Neural cell (in vitro differentiated cells): ENCODE results near the gene ANTXR1. TPM values are rescaled to one million over a fixed set of nuclear protein-coding genes. Genes with fewer than 3 reads are reported as not detected.

Experiments used
- H2AFZ ChIP-seq: fragments of 200-600, 300-800 bp; sonication (generic), shearing (Covaris generic); 2 replicates; pipeline ENCODE4 v1.6.0; 2014; ENCODE audit warnings: low read depth, mild to moderate bottlenecking, antibody characterized with exemption, low read length, moderate library complexity
- H3F3A ChIP-seq: fragments of 200-600 bp; shearing (Covaris generic); 2 replicates; pipeline ENCODE4 v1.6.1; 2016; ENCODE audit warnings: mild to moderate bottlenecking, moderate library complexity, mixed read lengths, antibody characterized with exemption, low read length; ENCODE audit not compliant: insufficient read depth, poor library complexity, severe bottlenecking
- H3K27ac ChIP-seq: fragments of 200-600, 300-800 bp; sonication (generic), shearing (Covaris generic); 2 replicates; pipeline ENCODE4 v1.5.1; 2014; ENCODE audit warnings: mild to moderate bottlenecking, low read length, moderate library complexity
- H3K27me3 ChIP-seq: fragments of 300-800, 200-600 bp; sonication (generic), shearing (Covaris generic); 2 replicates; pipeline ENCODE4 v1.6.0; 2014; ENCODE audit warnings: mild to moderate bottlenecking, low read depth, low read length, moderate library complexity; ENCODE audit not compliant: insufficient read depth
- H3K36me3 ChIP-seq: fragments of 300-800, 200-600 bp; sonication (generic), shearing (Covaris generic); 2 replicates; pipeline ENCODE4 v1.5.1; 2014; ENCODE audit warnings: mild to moderate bottlenecking, antibody characterized with exemption, low read length, moderate library complexity; ENCODE audit not compliant: insufficient read depth
- H3K4me2 ChIP-seq: fragments of 300-800, 200-600 bp; sonication (generic), shearing (Covaris generic); 2 replicates; pipeline ENCODE4 v1.6.0; 2014; ENCODE audit warnings: mild to moderate bottlenecking, low read length
- H3K4me3 ChIP-seq: fragments of 300-800, 200-600 bp; sonication (generic), shearing (Covaris generic); 2 replicates; pipeline ENCODE4 v1.5.1; 2014; ENCODE audit warnings: mild to moderate bottlenecking, low read length, moderate library complexity
- H3K79me2 ChIP-seq: fragments of 200-600 bp; shearing (Covaris generic); replicated peaks from 2 replicates; pipeline ENCODE4 v1.6.0; 2014; ENCODE audit warnings: mild to moderate bottlenecking, low read length, moderate library complexity; ENCODE audit not compliant: insufficient read depth
- H3K9ac ChIP-seq: fragments of 300-800, 200-600 bp; sonication (generic), shearing (Covaris generic); 2 replicates; pipeline ENCODE4 v1.6.1; 2016; ENCODE audit warnings: mild to moderate bottlenecking, low read length, mixed read lengths
- H3K9me2 ChIP-seq: fragments of 200-600 bp; shearing (Covaris generic); 2 replicates; pipeline ENCODE4 v1.6.1; 2016; ENCODE audit warnings: mild to moderate bottlenecking, low read length, mixed read lengths; ENCODE audit not compliant: insufficient read depth
- H3K9me3 ChIP-seq: fragments of 200-600, 300-800 bp; sonication (generic), shearing (Covaris generic); 2 replicates; pipeline ENCODE4 v1.6.1; 2016; ENCODE audit warnings: mild to moderate bottlenecking, mixed run types, low read length, moderate library complexity, mixed read lengths
- H4K20me1 ChIP-seq: fragments of 200-600 bp; shearing (Covaris generic); 2 replicates; pipeline ENCODE4 v1.6.1; 2016; ENCODE audit warnings: mild to moderate bottlenecking, mixed run types; ENCODE audit not compliant: insufficient read depth
- CTCF ChIP-seq: fragments of 450-650 bp; IDR thresholded peaks from 2 replicates; pipeline ENCODE4 v1.5.1; 2014; ENCODE audit warnings: antibody characterized with exemption, mild to moderate bottlenecking, moderate library complexity; ENCODE audit not compliant: poor library complexity, severe bottlenecking
- EP300 ChIP-seq: fragments of 450-650 bp; conservative IDR thresholded peaks from 2 replicates; pipeline ENCODE4 v1.6.1; 2014; ENCODE audit warnings: antibody characterized with exemption, mild to moderate bottlenecking, moderate library complexity; ENCODE audit not compliant: poor library complexity, severe bottlenecking
- EZH2 ChIP-seq: fragments of 200-600, 300-800 bp; shearing (Covaris generic), sonication (generic); IDR thresholded peaks from 2 replicates; pipeline ENCODE4 v1.6.1; 2014; ENCODE audit warnings: antibody characterized with exemption, low read length, borderline replicate concordance, mild to moderate bottlenecking; ENCODE audit not compliant: insufficient read depth, poor library complexity, severe bottlenecking
- MXI1 ChIP-seq: fragments of 450-650 bp; conservative IDR thresholded peaks from 2 replicates; pipeline ENCODE4 v1.6.1; 2014; ENCODE audit warnings: antibody characterized with exemption, mild to moderate bottlenecking; ENCODE audit not compliant: poor library complexity, severe bottlenecking
- POLR2AphosphoS5 ChIP-seq: IDR thresholded peaks from 2 replicates; pipeline ENCODE4 v1.6.1; 2012
- RAD21 ChIP-seq: fragments of 450-650 bp; conservative IDR thresholded peaks from 2 replicates; pipeline ENCODE4 v1.6.1; 2014; ENCODE audit warnings: antibody characterized with exemption, mild to moderate bottlenecking, moderate library complexity
- REST ChIP-seq: IDR thresholded peaks from 2 replicates; pipeline ENCODE4 v1.6.1; 2012; ENCODE audit warnings: borderline replicate concordance
- SMC3 ChIP-seq: fragments of 450-650 bp; conservative IDR thresholded peaks from 2 replicates; pipeline ENCODE4 v1.6.1; 2014; ENCODE audit warnings: antibody characterized with exemption, mild to moderate bottlenecking, moderate library complexity; ENCODE audit not compliant: poor library complexity
- TAF1 ChIP-seq: IDR thresholded peaks from 2 replicates; pipeline ENCODE4 v1.6.1; 2012; ENCODE audit warnings: low read depth
- polyA plus RNA-seq: library from polyadenylated mRNA; depleted of rRNA; stranded (reverse); fragments of >200 nt; gene quantifications from 2 replicates; pipeline ENCODE4 v1.2.3, GENCODE V29; 2014

The ANTXR1 gene
- polyA plus RNA-seq, 1 donor from 2014 or later: 4.9 TPM

GRCh38 chr2:68987021-68987503 lies 25.9 kb upstream of the ANTXR1 start:
- Histone ChIP-seq H3K9ac (no peak overlapping the region), H3F3A (no peaks in the 10 kb centered on the region), H3K4me2 (no peak overlapping the region), H3K9me3 (no peaks in the 10 kb centered on the region), H3K79me2 (no peaks in the 10 kb centered on the region), H2AFZ (no peak overlapping the region), H4K20me1 (no peaks in the 10 kb centered on the region), H3K27me3 (no peaks in the 10 kb centered on the region), H3K4me3 (no peak overlapping the region), H3K9me2 (no peaks in the 10 kb centered on the region), H3K27ac (no peak overlapping the region), H3K36me3 (no peaks in the 10 kb centered on the region)
- no peak for TF ChIP-seq EZH2
- TF ChIP-seq SMC3: no peak
- no peak for TF ChIP-seq POLR2AphosphoS5
- no peak for TF ChIP-seq MXI1
- no peak for TF ChIP-seq RAD21

- H3K27ac ChIP-seq: no peak overlapping the region
- H3K4me2 ChIP-seq: no peak overlapping the region
- no peaks in the 10 kb centered on the region for H3K79me2 ChIP-seq
- H4K20me1 ChIP-seq: no peaks in the 10 kb centered on the region
- H3K4me3 ChIP-seq: no peak overlapping the region
- H3K9me2 ChIP-seq: no peaks in the 10 kb centered on the region
- H3K9me3 ChIP-seq: no peaks in the 10 kb centered on the region
- no peaks in the 10 kb centered on the region for H3K27me3 ChIP-seq
- H3K36me3 ChIP-seq: no peaks in the 10 kb centered on the region
- H3F3A ChIP-seq: no peaks in the 10 kb centered on the region
- H3K9ac ChIP-seq: no peak overlapping the region
- TF ChIP-seq REST (no peak), RAD21 (no peak), POLR2AphosphoS5 (no peak), MXI1 (no peak), TAF1 (no peak), EZH2 (no peak), CTCF (no peak), EP300 (no peak), SMC3 (no peak)
- H2AFZ ChIP-seq: no peak overlapping the region
These were observed 23.9 kb upstream of the ANTXR1 start for GRCh38 chr2:68989035-68989434.
